ENCODE measurements around the gene TFF3. TPM values are rescaled to one million over a fixed set of nuclear protein-coding genes. Genes with fewer than 3 reads are reported as not detected.
"Not testable (repeated sequence)": the region's sequence is repeated elsewhere in the genome, so short reads cannot be mapped to it uniquely, and the experiment has no call there.

TFF3 gene
- total RNA-seq, 4 donors from 2014 or later = 0.64 to 4.7 (median 0.89) TPM

- H3K27me3 ChIP-seq = no peaks in the 10 kb centered on the region
- in situ Hi-C loops (cut with MboI; ENCODE audit: low sequenced_read_pairs in 4 of 4) (no loop called here), intact Hi-C loops (cut with DNase I; ENCODE audit: low total_unique reads) (no loop called here)
- no peaks in the 10 kb centered on the region for H3K9me3 ChIP-seq
- H3K36me3 ChIP-seq = peaks cover 0 to 70% of the 10 kb centered on the region in 2 donors
- H3K27ac ChIP-seq = no peak overlapping the region
- no peak overlapping the region for H3K4me3 ChIP-seq
- ATAC-seq (no peak), DNase-seq (no peak)
- H3K4me1 ChIP-seq = no peaks in the 10 kb centered on the region
- no peak for TF ChIP-seq CTCF (IDR thresholded peaks at IDR 0.05 in 4 of 5, conservative IDR thresholded peaks at IDR 0.05 in 1 of 5)
- no peak for TF ChIP-seq POLR2A (IDR thresholded peaks at IDR 0.05)
These were observed 21.4 kb downstream of the TFF3 start for GRCh38 chr21:42293649-42294272.

- ATAC-seq; in situ Hi-C loops (cut with MboI; ENCODE audit: low sequenced_read_pairs in 4 of 4); H3K4me3 ChIP-seq; intact Hi-C loops (cut with DNase I; ENCODE audit: low total_unique reads); H3K4me1 ChIP-seq; H3K9me3 ChIP-seq; H3K27me3 ChIP-seq; DNase-seq; H3K27ac ChIP-seq: not testable (repeated sequence)
- H3K36me3 ChIP-seq = peaks cover 0 to 79% of the 10 kb centered on the region in 2 donors
These were observed 22.6 kb downstream of the TFF3 start for GRCh38 chr21:42292563-42293142.

GRCh38 chr21:42291751-42292562 lies 23.3 kb downstream of the TFF3 start:
- TF ChIP-seq POLR2A (IDR thresholded peaks at IDR 0.05) (no peak), CTCF (IDR thresholded peaks at IDR 0.05 in 4 of 5, conservative IDR thresholded peaks at IDR 0.05 in 1 of 5) (no peak)
- Histone ChIP-seq H3K4me1 (no peaks in the 10 kb centered on the region), H3K27ac (no peak overlapping the region), H3K4me3 (no peak overlapping the region), H3K9me3 (no peaks in the 10 kb centered on the region), H3K36me3 (peaks cover 0 to 80% of the 10 kb centered on the region in 2 donors), H3K27me3 (no peaks in the 10 kb centered on the region)
- in situ Hi-C loops (cut with MboI; ENCODE audit: low sequenced_read_pairs in 4 of 4) = no loop called here
- ATAC-seq (no peak), DNase-seq (no peak)
- intact Hi-C loops (cut with DNase I; ENCODE audit: low total_unique reads) = no loop called here

- intact Hi-C loops (cut with DNase I; ENCODE audit: low total_unique reads) = no loop called here
- TF ChIP-seq CTCF (IDR thresholded peaks at IDR 0.05 in 4 of 5, conservative IDR thresholded peaks at IDR 0.05 in 1 of 5) (no peak), POLR2A (IDR thresholded peaks at IDR 0.05) (no peak)
- no peak overlapping the region for H3K27ac ChIP-seq
- no peak for ATAC-seq
- no peaks in the 10 kb centered on the region for H3K27me3 ChIP-seq
- peaks cover 0 to 80% of the 10 kb centered on the region in 2 donors for H3K36me3 ChIP-seq
- in situ Hi-C loops (cut with MboI; ENCODE audit: low sequenced_read_pairs in 4 of 4) = no loop called here
- no peaks in the 10 kb centered on the region for H3K9me3 ChIP-seq
- no peak overlapping the region for H3K4me3 ChIP-seq
- DNase-seq = no peak
- H3K4me1 ChIP-seq = no peaks in the 10 kb centered on the region
These were observed 24.0 kb downstream of the TFF3 start for GRCh38 chr21:42291003-42291750.
